Measurements from ENCODE around the gene SHLD2.
"Not testable (repeated sequence)": the region's sequence is repeated elsewhere in the genome, so short reads cannot be mapped to it uniquely, and the experiment has no call there.

Gene SHLD2

GRCh38 chr10:87072449-87072848 is 22.6 kb upstream of the SHLD2 start:
- Mint-ChIP-seq H3K4me1 (ENCODE audit: low read depth) (peaks cover 4% of the 10 kb centered on the region), H3K27ac (no peak overlapping the region), H3K36me3 (ENCODE audit: low read depth) (peaks cover 83% of the 10 kb centered on the region), H3K9me3 (no peaks in the 10 kb centered on the region), H3K4me3 (no peak overlapping the region), H3K27me3 (no peaks in the 10 kb centered on the region)
- intact Hi-C loops (cut with micrococcal nuclease): no loop called here

GRCh38 chr10:87076421-87076820 is 18.6 kb upstream of the SHLD2 start:
- H3K4me1 Mint-ChIP-seq (ENCODE audit: low read depth); H3K9me3 Mint-ChIP-seq; H3K27ac Mint-ChIP-seq; intact Hi-C loops (cut with micrococcal nuclease); H3K4me3 Mint-ChIP-seq; H3K27me3 Mint-ChIP-seq: not testable (repeated sequence)
- peaks cover 63% of the 10 kb centered on the region for H3K36me3 Mint-ChIP-seq (ENCODE audit: low read depth)

GRCh38 chr10:87079106-87079836 is 15.7 kb upstream of the SHLD2 start:
- H3K4me3 Mint-ChIP-seq: no peak overlapping the region
- H3K27me3 Mint-ChIP-seq: no peaks in the 10 kb centered on the region
- H3K9me3 Mint-ChIP-seq: no peaks in the 10 kb centered on the region
- peaks cover 53% of the 10 kb centered on the region for H3K36me3 Mint-ChIP-seq (ENCODE audit: low read depth)
- intact Hi-C loops (cut with micrococcal nuclease): no loop called here
- no peak overlapping the region for H3K27ac Mint-ChIP-seq
- peaks cover 19% of the 10 kb centered on the region for H3K4me1 Mint-ChIP-seq (ENCODE audit: low read depth)

GRCh38 chr10:87080621-87081020 is 14.4 kb upstream of the SHLD2 start:
- H3K27ac Mint-ChIP-seq; H3K9me3 Mint-ChIP-seq; H3K27me3 Mint-ChIP-seq; intact Hi-C loops (cut with micrococcal nuclease); H3K4me3 Mint-ChIP-seq: not testable (repeated sequence)
- H3K4me1 Mint-ChIP-seq (ENCODE audit: low read depth): peaks cover 31% of the 10 kb centered on the region
- H3K36me3 Mint-ChIP-seq (ENCODE audit: low read depth): peaks cover 42% of the 10 kb centered on the region

GRCh38 chr10:87081574-87081973 is 13.4 kb upstream of the SHLD2 start:
- intact Hi-C loops (cut with micrococcal nuclease); H3K27ac Mint-ChIP-seq: not testable (repeated sequence)
- H3K4me1 Mint-ChIP-seq (ENCODE audit: low read depth): peaks cover 40% of the 10 kb centered on the region

GRCh38 chr10:87082219-87082618 is 12.8 kb upstream of the SHLD2 start:
- Mint-ChIP-seq H3K4me1 (ENCODE audit: low read depth) (peaks cover 45% of the 10 kb centered on the region), H3K27ac (peak overlapping the region; percentile 28), H3K36me3 (ENCODE audit: low read depth) (peaks cover 52% of the 10 kb centered on the region)
- intact Hi-C loops (cut with micrococcal nuclease); H3K9me3 Mint-ChIP-seq; H3K27me3 Mint-ChIP-seq; H3K4me3 Mint-ChIP-seq: not testable (repeated sequence)

More at GRCh38 chr10:87081574-87081973, 13.4 kb upstream of the SHLD2 start:
- not testable (repeated sequence) for H3K9me3 Mint-ChIP-seq, H3K4me3 Mint-ChIP-seq, H3K27me3 Mint-ChIP-seq
- H3K36me3 Mint-ChIP-seq (ENCODE audit: low read depth): peaks cover 46% of the 10 kb centered on the region

- H3K4me1 Mint-ChIP-seq (ENCODE audit: low read depth): peaks cover 54% of the 10 kb centered on the region
- intact Hi-C loops (cut with micrococcal nuclease): not testable (repeated sequence)
These were observed 11.3 kb upstream of the SHLD2 start for GRCh38 chr10:87083576-87084290.

GRCh38 chr10:87084291-87084782 is 10.7 kb upstream of the SHLD2 start:
- intact Hi-C loops (cut with micrococcal nuclease); H3K4me3 Mint-ChIP-seq; H3K27me3 Mint-ChIP-seq; H3K9me3 Mint-ChIP-seq: not testable (repeated sequence)
- Mint-ChIP-seq H3K27ac (peak overlapping the region; percentile 83), H3K4me1 (ENCODE audit: low read depth) (peaks cover 54% of the 10 kb centered on the region), H3K36me3 (ENCODE audit: low read depth) (peaks cover 60% of the 10 kb centered on the region)

More at GRCh38 chr10:87083576-87084290, 11.3 kb upstream of the SHLD2 start:
- not testable (repeated sequence) for H3K9me3 Mint-ChIP-seq, H3K4me3 Mint-ChIP-seq, H3K27me3 Mint-ChIP-seq
- Mint-ChIP-seq H3K27ac (peak overlapping the region; percentile 83), H3K36me3 (ENCODE audit: low read depth) (peaks cover 56% of the 10 kb centered on the region)

GRCh38 chr10:87085537-87085936 is 9.5 kb upstream of the SHLD2 start:
- no peak overlapping the region for H3K4me3 Mint-ChIP-seq
- no peaks in the 10 kb centered on the region for H3K9me3 Mint-ChIP-seq
- intact Hi-C loops (cut with micrococcal nuclease): no loop called here
- no peak overlapping the region for H3K27ac Mint-ChIP-seq
- H3K4me1 Mint-ChIP-seq (ENCODE audit: low read depth): peaks cover 56% of the 10 kb centered on the region
- peaks cover 58% of the 10 kb centered on the region for H3K36me3 Mint-ChIP-seq (ENCODE audit: low read depth)
- no peaks in the 10 kb centered on the region for H3K27me3 Mint-ChIP-seq

GRCh38 chr10:87089746-87090145 is 5.3 kb upstream of the SHLD2 start:
- no peak overlapping the region for H3K27ac Mint-ChIP-seq
- intact Hi-C loops (cut with micrococcal nuclease): no loop called here
- H3K36me3 Mint-ChIP-seq (ENCODE audit: low read depth): peaks cover 68% of the 10 kb centered on the region
- no peaks in the 10 kb centered on the region for H3K27me3 Mint-ChIP-seq
- peaks cover 63% of the 10 kb centered on the region for H3K4me1 Mint-ChIP-seq (ENCODE audit: low read depth)
- H3K4me3 Mint-ChIP-seq: no peak overlapping the region
- H3K9me3 Mint-ChIP-seq: no peaks in the 10 kb centered on the region

- Mint-ChIP-seq H3K4me3 (no peak overlapping the region), H3K27ac (no peak overlapping the region), H3K9me3 (no peaks in the 10 kb centered on the region), H3K36me3 (ENCODE audit: low read depth) (peaks cover 72% of the 10 kb centered on the region), H3K27me3 (no peaks in the 10 kb centered on the region), H3K4me1 (ENCODE audit: low read depth) (peaks cover 58% of the 10 kb centered on the region)
- intact Hi-C loops (cut with micrococcal nuclease): no loop called here
These were observed 4.2 kb upstream of the SHLD2 start for GRCh38 chr10:87090779-87091178.

GRCh38 chr10:87092376-87092860 is 2.6 kb upstream of the SHLD2 start:
- H3K36me3 Mint-ChIP-seq (ENCODE audit: low read depth): peaks cover 61% of the 10 kb centered on the region
- peak overlapping the region; percentile 87 for H3K4me3 Mint-ChIP-seq
- H3K9me3 Mint-ChIP-seq: no peaks in the 10 kb centered on the region
- peaks cover 47% of the 10 kb centered on the region for H3K4me1 Mint-ChIP-seq (ENCODE audit: low read depth)
- H3K27me3 Mint-ChIP-seq: no peaks in the 10 kb centered on the region
- H3K27ac Mint-ChIP-seq: peak overlapping the region; percentile 92
- intact Hi-C loops (cut with micrococcal nuclease): no loop called here

- H3K27ac Mint-ChIP-seq: peak overlapping the region; percentile 92
- H3K27me3 Mint-ChIP-seq: no peaks in the 10 kb centered on the region
- H3K36me3 Mint-ChIP-seq (ENCODE audit: low read depth): peaks cover 61% of the 10 kb centered on the region
- peaks cover 41% of the 10 kb centered on the region for H3K4me1 Mint-ChIP-seq (ENCODE audit: low read depth)
- H3K4me3 Mint-ChIP-seq: peak overlapping the region; percentile 87
- H3K9me3 Mint-ChIP-seq: no peaks in the 10 kb centered on the region
- intact Hi-C loops (cut with micrococcal nuclease): no loop called here
These were observed 2.0 kb upstream of the SHLD2 start for GRCh38 chr10:87092861-87093631.

All from dendritic cell treated with granulocyte-macrophage colony-stimulating factor and Interleukin-4, amounts not matched to agents 40 ng/mL and 50 ng/mL, for 4 days (primary cell).